D721Med (cell line): ENCODE results near the gene ADAM19.

ENCODE experiments used
- DNase-seq: peaks from one replicate; pipeline ENCODE4 v3.0.0; 2011; ENCODE audit warnings: low spot score; ENCODE audit not compliant: insufficient read length
- FAIRE-seq: peaks from 2 replicates; lab custom pipeline; 2011; peaks lifted over from hg19 to GRCh38; lab: Jason Lieb, UNC
- CTCF ChIP-seq: IDR thresholded peaks from 2 replicates; pipeline ENCODE4 v1.5.1; 2012; ENCODE audit warnings: mild to moderate bottlenecking, control low read depth; ENCODE audit not compliant: insufficient read depth; ENCODE audit errors: missing control alignments

Gene ADAM19

GRCh38 chr5:157509587-157509986, 66.0 kb downstream of the ADAM19 start:
- FAIRE-seq (no peak), DNase-seq (no peak)
- TF ChIP-seq CTCF = no peak

GRCh38 chr5:157509093-157509492, 66.5 kb downstream of the ADAM19 start:
- FAIRE-seq (no peak), DNase-seq (no peak)
- no peak for TF ChIP-seq CTCF

GRCh38 chr5:157506981-157507780, 68.4 kb downstream of the ADAM19 start:
- FAIRE-seq = no peak
- TF ChIP-seq CTCF = no peak
- no peak for DNase-seq

- no peak for DNase-seq
- FAIRE-seq = no peak
- TF ChIP-seq CTCF = no peak
Observed at GRCh38 chr5:157506066-157506590, 69.4 kb downstream of the ADAM19 start.

- no peak for DNase-seq
- no peak for TF ChIP-seq CTCF
- no peak for FAIRE-seq
Observed at GRCh38 chr5:157505496-157505895, 70.1 kb downstream of the ADAM19 start.

GRCh38 chr5:157504053-157504452, 71.5 kb downstream of the ADAM19 start:
- FAIRE-seq (no peak), DNase-seq (no peak)
- TF ChIP-seq CTCF = no peak

GRCh38 chr5:157502143-157502647, 73.4 kb downstream of the ADAM19 start:
- no peak for DNase-seq

More at GRCh38 chr5:157502143-157502647, 73.4 kb downstream of the ADAM19 start:
- TF ChIP-seq CTCF = no peak
- no peak for FAIRE-seq
